ENCODE data around the gene TNP2.

TNP2 gene

DNA sequence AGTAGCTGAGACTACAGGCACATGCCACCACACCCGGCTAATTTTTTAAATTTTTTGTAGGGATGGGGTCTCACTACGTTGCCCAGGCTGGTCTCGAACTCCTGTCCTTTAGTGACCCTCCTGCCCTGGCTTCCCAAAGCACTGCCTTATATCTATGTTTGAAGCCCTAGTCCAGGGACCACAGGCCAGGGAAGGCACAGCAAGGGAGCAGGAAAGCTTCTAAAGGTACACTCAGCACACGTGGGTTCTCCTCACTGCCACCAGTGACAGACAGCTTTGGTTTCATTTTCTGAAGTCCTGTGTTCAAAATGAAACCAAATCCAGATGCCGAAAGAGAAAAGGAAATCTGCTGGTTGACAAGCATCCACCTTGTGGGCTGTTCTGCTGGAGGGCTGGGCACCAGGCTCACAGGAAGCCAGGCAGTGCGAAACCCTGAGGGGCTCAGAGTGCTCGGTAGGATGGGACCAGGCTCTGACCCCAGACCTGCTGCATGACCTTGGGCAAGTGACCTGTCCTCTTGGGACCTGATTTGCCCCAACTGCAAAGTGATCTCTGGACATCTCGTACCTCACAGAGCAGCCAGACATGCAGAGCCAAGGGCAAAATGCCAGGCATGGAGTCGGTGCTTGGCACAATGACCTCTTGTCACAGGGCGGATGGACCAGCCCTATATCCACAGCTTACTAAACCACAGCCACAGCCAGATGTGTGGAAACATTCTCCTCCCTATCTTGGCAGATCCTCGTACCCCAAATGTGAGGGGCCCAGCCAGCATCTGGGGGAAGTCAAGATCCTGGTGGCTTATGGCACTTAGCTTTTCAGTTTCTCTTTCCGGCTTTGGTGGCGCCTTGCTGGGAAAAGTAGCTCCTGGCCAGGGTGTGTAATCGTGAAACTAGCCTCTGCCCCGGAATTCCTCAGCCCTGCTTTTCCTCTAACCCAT lies 10.3 kb downstream of the TNP2 start:
- FAIRE-seq (peak; percentile 88), DNase-seq (ENCODE audit: insufficient read length, low spot score) (peak; percentile 64)
- TF ChIP-seq TAF1 (IDR thresholded peaks at IDR 0.05; ENCODE audit: low read depth, low read length) = no peak
- no peak for TF ChIP-seq POLR2AphosphoS5 (IDR thresholded peaks at IDR 0.05; ENCODE audit: low read depth, low read length)
- no peak for TF ChIP-seq SPI1 (IDR thresholded peaks at IDR 0.05; ENCODE audit: low read depth, low read length)
- TF ChIP-seq POLR2A (IDR thresholded peaks at IDR 0.05; ENCODE audit: low read depth, low read length) = no peak
- TF ChIP-seq PAX5 (IDR thresholded peaks at IDR 0.05; ENCODE audit: insufficient read depth, low read length, severe bottlenecking) = no peak
- TF ChIP-seq POU2F2 (IDR thresholded peaks at IDR 0.05; ENCODE audit: low read depth, low read length) = no peak

- TF ChIP-seq TAF1 (IDR thresholded peaks at IDR 0.05; ENCODE audit: low read depth, low read length) = no peak
- TF ChIP-seq POU2F2 (IDR thresholded peaks at IDR 0.05; ENCODE audit: low read depth, low read length) = no peak
- TF ChIP-seq POLR2A (IDR thresholded peaks at IDR 0.05; ENCODE audit: low read depth, low read length) = no peak
- no peak for TF ChIP-seq PAX5 (IDR thresholded peaks at IDR 0.05; ENCODE audit: insufficient read depth, low read length, severe bottlenecking)
- TF ChIP-seq POLR2AphosphoS5 (IDR thresholded peaks at IDR 0.05; ENCODE audit: low read depth, low read length) = no peak
- TF ChIP-seq SPI1 (IDR thresholded peaks at IDR 0.05; ENCODE audit: low read depth, low read length) = no peak
- DNase-seq (ENCODE audit: insufficient read length, low spot score) = no peak
- FAIRE-seq = peak; percentile 78
Measured at GRCh38 chr16:11257131-11257938, 11.8 kb downstream of the TNP2 start.

- FAIRE-seq (no peak), DNase-seq (ENCODE audit: insufficient read length, low spot score) (no peak)
- TF ChIP-seq PAX5 (IDR thresholded peaks at IDR 0.05; ENCODE audit: insufficient read depth, low read length, severe bottlenecking) (no peak), POLR2AphosphoS5 (IDR thresholded peaks at IDR 0.05; ENCODE audit: low read depth, low read length) (no peak), SPI1 (IDR thresholded peaks at IDR 0.05; ENCODE audit: low read depth, low read length) (no peak), TAF1 (IDR thresholded peaks at IDR 0.05; ENCODE audit: low read depth, low read length) (no peak), POU2F2 (IDR thresholded peaks at IDR 0.05; ENCODE audit: low read depth, low read length) (no peak), POLR2A (IDR thresholded peaks at IDR 0.05; ENCODE audit: low read depth, low read length) (no peak)
Measured at GRCh38 chr16:11256661-11257130, 12.4 kb downstream of the TNP2 start.

GRCh38 chr16:11255737-11256660 lies 13.1 kb downstream of the TNP2 start, which contains the start of gene SOCS1:
Gene SOCS1, minus strand, starts transcription at chr16:11256204. Its CDS starts 726 bp downstream, at chr16:11255478.
- TF ChIP-seq SPI1 (IDR thresholded peaks at IDR 0.05; ENCODE audit: low read depth, low read length) (no peak), PAX5 (IDR thresholded peaks at IDR 0.05; ENCODE audit: insufficient read depth, low read length, severe bottlenecking) (peak; percentile 55), POU2F2 (IDR thresholded peaks at IDR 0.05; ENCODE audit: low read depth, low read length) (peak; percentile 77), POLR2AphosphoS5 (IDR thresholded peaks at IDR 0.05; ENCODE audit: low read depth, low read length) (peak; percentile 91), TAF1 (IDR thresholded peaks at IDR 0.05; ENCODE audit: low read depth, low read length) (peak; percentile 91), POLR2A (IDR thresholded peaks at IDR 0.05; ENCODE audit: low read depth, low read length) (peak; percentile 95)
- FAIRE-seq (peak; percentile 87), DNase-seq (ENCODE audit: insufficient read length, low spot score) (peak; percentile 88)

GRCh38 chr16:11254913-11255736 lies 14.0 kb downstream of the TNP2 start:
- FAIRE-seq (peak; percentile 87), DNase-seq (ENCODE audit: insufficient read length, low spot score) (peak; percentile 61)
- TF ChIP-seq POLR2AphosphoS5 (IDR thresholded peaks at IDR 0.05; ENCODE audit: low read depth, low read length) = peak; percentile 52; the same call in 1 of the 2 replicates
- TF ChIP-seq POU2F2 (IDR thresholded peaks at IDR 0.05; ENCODE audit: low read depth, low read length) = no peak

GRCh38 chr16:11253995-11254912 lies 14.9 kb downstream of the TNP2 start:
- TF ChIP-seq PAX5 (IDR thresholded peaks at IDR 0.05; ENCODE audit: insufficient read depth, low read length, severe bottlenecking) (no peak), SPI1 (IDR thresholded peaks at IDR 0.05; ENCODE audit: low read depth, low read length) (no peak), POLR2A (IDR thresholded peaks at IDR 0.05; ENCODE audit: low read depth, low read length) (peak; percentile 18), POLR2AphosphoS5 (IDR thresholded peaks at IDR 0.05; ENCODE audit: low read depth, low read length) (0 out of 2 replicates have a peak, but pooled peaks have one; percentile 4), TAF1 (IDR thresholded peaks at IDR 0.05; ENCODE audit: low read depth, low read length) (no peak), POU2F2 (IDR thresholded peaks at IDR 0.05; ENCODE audit: low read depth, low read length) (no peak)
- FAIRE-seq (peak; percentile 9), DNase-seq (ENCODE audit: insufficient read length, low spot score) (no peak)
